ENCODE results near the gene UBE2E2. TPM values are rescaled to one million over a fixed set of nuclear protein-coding genes. Genes with fewer than 3 reads are reported as not detected.

Gene UBE2E2
- total RNA-seq, 2 experiments from 2014 or later = 14.1 to 20.2 TPM

DNA sequence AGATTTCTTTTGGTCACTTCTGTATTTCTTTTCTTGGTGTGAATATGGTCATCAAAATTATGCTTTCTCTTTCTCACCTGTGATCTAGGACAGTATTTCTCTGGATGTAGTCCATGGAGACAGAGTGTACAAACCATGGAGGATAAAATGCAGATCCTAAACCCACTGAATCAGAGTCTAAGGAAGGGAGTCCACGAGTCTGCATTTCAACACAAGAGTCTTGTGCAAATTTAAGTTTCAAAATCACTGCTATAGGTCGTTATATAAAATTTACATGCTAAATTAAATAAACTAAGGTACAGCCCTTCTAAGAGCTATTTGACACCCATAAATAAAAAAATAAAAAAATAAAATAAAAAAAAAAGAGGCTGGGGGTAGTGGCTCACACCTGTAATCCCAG is 17.3 kb upstream of the UBE2E2 start:
- H3K27ac Mint-ChIP-seq = no peak overlapping the region
- no peaks in the 10 kb centered on the region for H3K9me3 Mint-ChIP-seq
- ChIA-PET CTCF (no interaction called here), POLR2A (no interaction called here)
- H3K4me3 ChIP-seq (ENCODE audit: low read length) = no peak overlapping the region
- H3K4me3 Mint-ChIP-seq = no peak overlapping the region
- no peaks in the 10 kb centered on the region for H3K36me3 Mint-ChIP-seq (ENCODE audit: low read depth)
- TF ChIP-seq, protein P1, sequence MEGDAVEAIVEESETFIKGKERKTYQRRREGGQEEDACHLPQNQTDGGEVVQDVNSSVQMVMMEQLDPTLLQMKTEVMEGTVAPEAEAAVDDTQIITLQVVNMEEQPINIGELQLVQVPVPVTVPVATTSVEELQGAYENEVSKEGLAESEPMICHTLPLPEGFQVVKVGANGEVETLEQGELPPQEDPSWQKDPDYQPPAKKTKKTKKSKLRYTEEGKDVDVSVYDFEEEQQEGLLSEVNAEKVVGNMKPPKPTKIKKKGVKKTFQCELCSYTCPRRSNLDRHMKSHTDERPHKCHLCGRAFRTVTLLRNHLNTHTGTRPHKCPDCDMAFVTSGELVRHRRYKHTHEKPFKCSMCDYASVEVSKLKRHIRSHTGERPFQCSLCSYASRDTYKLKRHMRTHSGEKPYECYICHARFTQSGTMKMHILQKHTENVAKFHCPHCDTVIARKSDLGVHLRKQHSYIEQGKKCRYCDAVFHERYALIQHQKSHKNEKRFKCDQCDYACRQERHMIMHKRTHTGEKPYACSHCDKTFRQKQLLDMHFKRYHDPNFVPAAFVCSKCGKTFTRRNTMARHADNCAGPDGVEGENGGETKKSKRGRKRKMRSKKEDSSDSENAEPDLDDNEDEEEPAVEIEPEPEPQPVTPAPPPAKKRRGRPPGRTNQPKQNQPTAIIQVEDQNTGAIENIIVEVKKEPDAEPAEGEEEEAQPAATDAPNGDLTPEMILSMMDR (IDR thresholded peaks at IDR 0.05) = no peak
- no peaks in the 10 kb centered on the region for H3K27me3 ChIP-seq (ENCODE audit: control insufficient read depth in 1 of 2, insufficient read depth in 2 of 2, low read length in 2 of 2)
- H3K27ac ChIP-seq (ENCODE audit: low read depth in 1 of 2, low read length in 2 of 2) = no peak overlapping the region
- DNase-seq (no peak), ATAC-seq (ENCODE audit: poor library complexity) (no peak)
- no peaks in the 10 kb centered on the region for H3K9me3 ChIP-seq (ENCODE audit: control insufficient read depth in 1 of 2, insufficient read depth in 1 of 2, low read length in 2 of 2)
- peaks cover 13% of the 10 kb centered on the region for H3K27me3 Mint-ChIP-seq
- no peaks in the 10 kb centered on the region for H3K36me3 ChIP-seq (ENCODE audit: insufficient read depth, low read length)
- no peaks in the 10 kb centered on the region for H3K4me1 ChIP-seq (ENCODE audit: insufficient read depth, low read length)
- intact Hi-C loops (cut with DNase I, micrococcal nuclease) = no loop called here
- H3K4me1 Mint-ChIP-seq (ENCODE audit: low read depth) = no peaks in the 10 kb centered on the region

DNA sequence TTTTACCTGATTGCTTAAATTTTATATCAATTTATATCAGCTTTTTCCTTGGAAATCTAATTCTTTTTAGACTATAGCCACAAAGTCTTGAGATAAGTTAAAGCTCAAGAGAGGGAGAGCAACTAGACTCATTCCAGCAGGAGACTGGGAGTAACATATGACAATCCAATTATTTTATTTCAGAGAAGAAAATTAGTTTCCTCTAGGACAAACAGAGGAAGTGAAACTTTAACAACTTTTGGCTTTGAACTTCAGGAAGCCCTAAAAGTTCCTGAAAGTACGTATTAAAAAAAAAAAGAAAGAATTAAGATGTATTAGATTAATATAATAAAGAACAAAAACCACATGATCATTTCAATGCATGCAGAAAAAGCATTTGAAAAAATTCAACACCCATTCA is 13.9 kb upstream of the UBE2E2 start:
- TF ChIP-seq, protein P1 (IDR thresholded peaks at IDR 0.05) = no peak
- Histone ChIP-seq H3K4me1 (ENCODE audit: insufficient read depth, low read length) (no peaks in the 10 kb centered on the region), H3K27ac (ENCODE audit: low read depth in 1 of 2, low read length in 2 of 2) (no peak overlapping the region), H3K9me3 (ENCODE audit: control insufficient read depth in 1 of 2, insufficient read depth in 1 of 2, low read length in 2 of 2) (no peaks in the 10 kb centered on the region), H3K4me3 (ENCODE audit: low read length) (no peak overlapping the region), H3K36me3 (ENCODE audit: insufficient read depth, low read length) (no peaks in the 10 kb centered on the region), H3K27me3 (ENCODE audit: control insufficient read depth in 1 of 2, insufficient read depth in 2 of 2, low read length in 2 of 2) (no peaks in the 10 kb centered on the region)
- ATAC-seq (ENCODE audit: poor library complexity) (no peak), DNase-seq (no peak)
- Mint-ChIP-seq H3K27me3 (peaks cover 7% of the 10 kb centered on the region), H3K27ac (no peak overlapping the region), H3K9me3 (no peaks in the 10 kb centered on the region), H3K4me3 (no peak overlapping the region), H3K36me3 (ENCODE audit: low read depth) (no peaks in the 10 kb centered on the region), H3K4me1 (ENCODE audit: low read depth) (no peaks in the 10 kb centered on the region)
- ChIA-PET CTCF (no interaction called here), POLR2A (interaction anchor here (0.6 kb wide), 1 partner anchor 22 kb away, joined by 3 read pairs; no protein-coding TSS in a partner anchor)
- intact Hi-C loops (cut with DNase I, micrococcal nuclease) = no loop called here

DNA sequence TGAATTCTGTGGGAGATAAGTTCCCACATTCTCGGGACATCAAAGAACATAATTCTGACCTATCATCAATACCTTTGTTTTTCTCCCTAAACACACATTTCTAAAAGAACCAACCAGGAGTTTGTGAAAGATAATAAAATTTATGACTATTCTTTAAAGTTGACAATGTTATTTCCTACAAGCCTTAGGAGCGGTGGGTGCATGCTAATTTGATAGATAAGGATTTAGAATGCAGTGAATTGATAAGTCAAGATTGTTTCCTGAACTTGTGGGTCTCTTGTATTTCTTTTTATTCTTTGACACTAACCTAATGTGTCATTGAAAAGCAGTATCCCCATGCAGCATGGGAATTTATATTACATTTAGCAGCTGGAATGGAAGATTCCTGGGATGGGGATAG is 10.3 kb upstream of the UBE2E2 start:
- no peaks in the 10 kb centered on the region for H3K9me3 Mint-ChIP-seq
- ATAC-seq (ENCODE audit: poor library complexity) = no peak
- DNase-seq = no peak
- H3K4me1 Mint-ChIP-seq (ENCODE audit: low read depth) = no peaks in the 10 kb centered on the region
- intact Hi-C loops (cut with DNase I, micrococcal nuclease) = no loop called here
- H3K36me3 ChIP-seq (ENCODE audit: insufficient read depth, low read length) = no peaks in the 10 kb centered on the region
- no peaks in the 10 kb centered on the region for H3K9me3 ChIP-seq (ENCODE audit: control insufficient read depth in 1 of 2, insufficient read depth in 1 of 2, low read length in 2 of 2)
- TF ChIP-seq, protein P1 (IDR thresholded peaks at IDR 0.05) = no peak
- no peaks in the 10 kb centered on the region for H3K4me1 ChIP-seq (ENCODE audit: insufficient read depth, low read length)
- no peaks in the 10 kb centered on the region for H3K27me3 ChIP-seq (ENCODE audit: control insufficient read depth in 1 of 2, insufficient read depth in 2 of 2, low read length in 2 of 2)
- CTCF ChIA-PET = no interaction called here
- H3K36me3 Mint-ChIP-seq (ENCODE audit: low read depth) = no peaks in the 10 kb centered on the region
- H3K27ac ChIP-seq (ENCODE audit: low read depth in 1 of 2, low read length in 2 of 2) = no peak overlapping the region
- no peak overlapping the region for H3K4me3 ChIP-seq (ENCODE audit: low read length)
- no peak overlapping the region for H3K4me3 Mint-ChIP-seq
- no peaks in the 10 kb centered on the region for H3K27me3 Mint-ChIP-seq
- POLR2A ChIA-PET = no interaction called here
- no peak overlapping the region for H3K27ac Mint-ChIP-seq

Data from CD4-positive, alpha-beta T cell (primary cell).